Panc1 (cell line): ENCODE results near the gene TPM4. TPM values are rescaled to one million over a fixed set of nuclear protein-coding genes. Genes with fewer than 3 reads are reported as not detected.

Source experiments
- ATAC-seq: fragments of 200-7000 bp; cut with Tn5 transposase; 2 replicates; pipeline ENCODE4 v1.9.1; 2020; ENCODE audit warnings: mild to moderate bottlenecking, moderate library complexity
- BruUV-seq: library from RNA; stranded (reverse); fragments of 400-500 nt; replicated peaks from 2 replicates; lab custom pipeline; 2021; lab: Mats Ljungman, UMichigan
- CTCF ChIA-PET: fragments of 300-600 bp; sonication (Branson Sonifier 250); formaldehyde crosslinking; loops from one replicate; lab custom pipeline; 2022; ENCODE audit warnings: antibody characterized with exemption; lab: Charles Lee
- POLR2A ChIA-PET: fragments of 300-600 bp; sonication (Branson Sonifier 250); formaldehyde crosslinking; loops from one replicate; lab custom pipeline; 2022; ENCODE audit warnings: antibody characterized with exemption; lab: Charles Lee
- DNase-seq: peaks from one replicate; pipeline ENCODE4 v3.0.0-alpha.2; 2010; ENCODE audit warnings: low read depth, low spot score
- H3K27ac ChIP-seq: 2 replicates; pipeline ENCODE4 v1.5.1; 2011; ENCODE audit warnings: mild to moderate bottlenecking, low read length, inconsistent platforms
- H3K27me3 ChIP-seq: fragments of 200-500 bp; sonication (Bioruptor generic); 2 replicates; pipeline ENCODE4 v1.6.0; 2014; ENCODE audit warnings: low read length, inconsistent platforms; ENCODE audit not compliant: control insufficient read depth, insufficient read depth
- H3K36me3 ChIP-seq: fragments of 200-500 bp; sonication (Bioruptor generic); 2 replicates; pipeline ENCODE4 v1.5.1; 2014; ENCODE audit warnings: inconsistent platforms, mild to moderate bottlenecking, low read length, moderate library complexity; ENCODE audit not compliant: control insufficient read depth, insufficient read depth
- H3K4me1 ChIP-seq: 2 replicates; pipeline ENCODE4 v1.5.1; 2011; ENCODE audit warnings: inconsistent platforms, mild to moderate bottlenecking, low read length, moderate library complexity; ENCODE audit not compliant: control insufficient read depth, insufficient read depth
- H3K4me3 ChIP-seq, 2 experiments: 2 replicates each; pipeline ENCODE4 v1.5.1; 2011 to 2012; ENCODE audit warnings: low read depth in 2 of 2, low read length in 2 of 2, mild to moderate bottlenecking in 2 of 2, inconsistent platforms in 1 of 2, moderate library complexity in 1 of 2
- H3K9me3 ChIP-seq: fragments of 200-500 bp; sonication (Bioruptor generic); 2 replicates; pipeline ENCODE4 v1.5.1; 2014; ENCODE audit warnings: low read depth, mild to moderate bottlenecking, inconsistent platforms, low read length, moderate library complexity; ENCODE audit not compliant: control insufficient read depth, insufficient read depth
- POLR2AphosphoS5 ChIP-seq: IDR thresholded peaks from 2 replicates; pipeline ENCODE4 v1.6.1; 2012; ENCODE audit warnings: mild to moderate bottlenecking, low read depth, low read length, moderate library complexity
- REST ChIP-seq, 2 experiments: IDR thresholded peaks; 2 replicates each; pipeline ENCODE4 v1.6.1; 2011 to 2012; ENCODE audit warnings: low read depth in 2 of 2, control low read depth in 1 of 2, low read length in 1 of 2, mild to moderate bottlenecking in 1 of 2, moderate library complexity in 1 of 2; ENCODE audit not compliant: insufficient read depth in 1 of 2
- SIN3A ChIP-seq: IDR thresholded peaks from 2 replicates; pipeline ENCODE4 v1.6.1; 2012; ENCODE audit warnings: low read depth, mild to moderate bottlenecking, low read length, moderate library complexity, borderline replicate concordance; ENCODE audit not compliant: insufficient read depth
- TCF7L2 ChIP-seq: IDR thresholded peaks from 2 replicates; pipeline ENCODE4 v1.6.1; 2011; ENCODE audit warnings: mild to moderate bottlenecking, low read depth, low read length, inconsistent platforms
- in situ Hi-C: cut with HindIII; loops from 2 replicates; pipeline ENCODE4 v1.10.0; 2016; ENCODE audit warnings: low sequenced_read_pairs, low pct_unique_long_range_greater_than_20kb
- intact Hi-C: fragments of 100-400 bp; cut with micrococcal nuclease; formaldehyde crosslinking; loops from one replicate; pipeline ENCODE4 v1.10.0; 2022; ENCODE audit not compliant: unreplicated experiment
- total RNA-seq: library from RNA; stranded (reverse); gene quantifications from one replicate; pipeline ENCODE4 v1.2.1, GENCODE V29; 2021; ENCODE audit not compliant: unreplicated experiment
- TF ChIP-seq, protein P1 (sequence below): fragments of 450-650 bp; IDR thresholded peaks from 2 replicates; pipeline ENCODE4 v1.5.1; 2017; ENCODE audit warnings: mild to moderate bottlenecking

The TPM4 gene
- total RNA-seq, 1 experiment from 2014 or later = 165 TPM

GRCh38 chr19:16071072-16071691, 5.1 kb upstream of the TPM4 start:
- POLR2A ChIA-PET = no interaction called here
- Histone ChIP-seq H3K4me1 (peaks cover 11% of the 10 kb centered on the region), H3K36me3 (peaks cover 3% of the 10 kb centered on the region; the same call in 1 of the 2 replicates), H3K27me3 (no peaks in the 10 kb centered on the region), H3K4me3 (no peak overlapping the region), H3K27ac (no peak overlapping the region), H3K9me3 (no peaks in the 10 kb centered on the region)
- in situ Hi-C loops (no loop called here), intact Hi-C loops (no loop called here)
- no peak for TF ChIP-seq POLR2AphosphoS5
- TF ChIP-seq SIN3A = no peak
- no peak for TF ChIP-seq TCF7L2
- TF ChIP-seq REST (IDR thresholded peaks at IDR 0.05; ENCODE audit: insufficient read depth in 1 of 2, low read depth in 2 of 2, low read length in 1 of 2) = no peak
- TF ChIP-seq, protein P1, sequence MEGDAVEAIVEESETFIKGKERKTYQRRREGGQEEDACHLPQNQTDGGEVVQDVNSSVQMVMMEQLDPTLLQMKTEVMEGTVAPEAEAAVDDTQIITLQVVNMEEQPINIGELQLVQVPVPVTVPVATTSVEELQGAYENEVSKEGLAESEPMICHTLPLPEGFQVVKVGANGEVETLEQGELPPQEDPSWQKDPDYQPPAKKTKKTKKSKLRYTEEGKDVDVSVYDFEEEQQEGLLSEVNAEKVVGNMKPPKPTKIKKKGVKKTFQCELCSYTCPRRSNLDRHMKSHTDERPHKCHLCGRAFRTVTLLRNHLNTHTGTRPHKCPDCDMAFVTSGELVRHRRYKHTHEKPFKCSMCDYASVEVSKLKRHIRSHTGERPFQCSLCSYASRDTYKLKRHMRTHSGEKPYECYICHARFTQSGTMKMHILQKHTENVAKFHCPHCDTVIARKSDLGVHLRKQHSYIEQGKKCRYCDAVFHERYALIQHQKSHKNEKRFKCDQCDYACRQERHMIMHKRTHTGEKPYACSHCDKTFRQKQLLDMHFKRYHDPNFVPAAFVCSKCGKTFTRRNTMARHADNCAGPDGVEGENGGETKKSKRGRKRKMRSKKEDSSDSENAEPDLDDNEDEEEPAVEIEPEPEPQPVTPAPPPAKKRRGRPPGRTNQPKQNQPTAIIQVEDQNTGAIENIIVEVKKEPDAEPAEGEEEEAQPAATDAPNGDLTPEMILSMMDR = no peak
- no TSS peak for BruUV-seq
- CTCF ChIA-PET = interaction anchor here (0.6 kb wide), 1 partner anchor 86 kb away, joined by 3 read pairs; no protein-coding TSS in a partner anchor
- DNase-seq (no peak), ATAC-seq (no peak)

DNA sequence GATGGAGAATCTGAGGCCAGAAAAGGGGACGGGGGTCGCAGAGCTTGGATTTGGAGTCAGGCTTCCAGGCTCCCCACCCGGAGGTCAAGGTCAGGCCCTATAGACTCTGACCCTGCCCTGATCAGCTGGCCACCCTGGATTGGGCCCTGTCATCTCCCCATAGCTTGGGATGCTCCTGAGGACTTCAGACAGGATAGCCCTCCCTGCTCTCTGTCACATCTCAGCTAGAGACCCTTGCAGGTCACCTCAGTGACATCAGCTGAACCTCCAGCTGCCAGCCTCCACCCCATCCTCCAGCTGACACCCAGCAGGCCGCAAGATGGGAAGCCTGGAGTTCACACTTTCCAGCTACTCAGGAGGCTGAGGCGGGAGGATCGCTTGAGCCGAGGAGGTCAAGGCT, 2.8 kb upstream of the TPM4 start:
- BruUV-seq = no TSS peak

More for the DNA sequence above, 2.8 kb upstream of the TPM4 start:
- CTCF ChIA-PET = interaction anchor here (0.9 kb wide), 1 partner anchor 9 kb away, joined by 4 read pairs; no protein-coding TSS in a partner anchor
- ATAC-seq (no peak), DNase-seq (no peak)
- H3K36me3 ChIP-seq = no peaks in the 10 kb centered on the region
- POLR2A ChIA-PET = no interaction called here
- H3K27ac ChIP-seq = no peak overlapping the region
- H3K9me3 ChIP-seq = no peaks in the 10 kb centered on the region
- peaks cover 13% of the 10 kb centered on the region for H3K4me1 ChIP-seq
- no peaks in the 10 kb centered on the region for H3K27me3 ChIP-seq
- intact Hi-C loops (no loop called here), in situ Hi-C loops (no loop called here)
- TF ChIP-seq TCF7L2 (no peak), REST (IDR thresholded peaks at IDR 0.05; ENCODE audit: insufficient read depth in 1 of 2, low read depth in 2 of 2, low read length in 1 of 2) (no peak), POLR2AphosphoS5 (no peak), SIN3A (no peak)
- TF ChIP-seq, protein P1 = no peak
- H3K4me3 ChIP-seq = no peak overlapping the region
